Epithelial cell of proximal tubule (primary cell): Measurements from ENCODE around the gene KIF12. TPM values are rescaled to one million over a fixed set of nuclear protein-coding genes. Genes with fewer than 3 reads are reported as not detected.

ENCODE experiments used
- DNase-seq: peaks from one replicate; pipeline ENCODE4 v3.0.0-alpha.2; 2011; ENCODE audit warnings: low read depth
- H3K4me3 ChIP-seq: 2 replicates; pipeline ENCODE4 v1.5.1; 2011; ENCODE audit warnings: low read depth, mild to moderate bottlenecking, low read length
- total RNA-seq: library from RNA; depleted of rRNA; stranded (reverse); fragments of >200 nt; gene quantifications from 2 replicates; pipeline ENCODE4 v1.2.3, GENCODE V29; 2015
- TF ChIP-seq, protein P1 (sequence below): conservative IDR thresholded peaks from 2 replicates; pipeline ENCODE4 v1.5.1; 2012; ENCODE audit warnings: low read depth, mild to moderate bottlenecking, low read length

The KIF12 gene
- total RNA-seq, 1 donor from 2014 or later, result 39.3 TPM

DNA sequence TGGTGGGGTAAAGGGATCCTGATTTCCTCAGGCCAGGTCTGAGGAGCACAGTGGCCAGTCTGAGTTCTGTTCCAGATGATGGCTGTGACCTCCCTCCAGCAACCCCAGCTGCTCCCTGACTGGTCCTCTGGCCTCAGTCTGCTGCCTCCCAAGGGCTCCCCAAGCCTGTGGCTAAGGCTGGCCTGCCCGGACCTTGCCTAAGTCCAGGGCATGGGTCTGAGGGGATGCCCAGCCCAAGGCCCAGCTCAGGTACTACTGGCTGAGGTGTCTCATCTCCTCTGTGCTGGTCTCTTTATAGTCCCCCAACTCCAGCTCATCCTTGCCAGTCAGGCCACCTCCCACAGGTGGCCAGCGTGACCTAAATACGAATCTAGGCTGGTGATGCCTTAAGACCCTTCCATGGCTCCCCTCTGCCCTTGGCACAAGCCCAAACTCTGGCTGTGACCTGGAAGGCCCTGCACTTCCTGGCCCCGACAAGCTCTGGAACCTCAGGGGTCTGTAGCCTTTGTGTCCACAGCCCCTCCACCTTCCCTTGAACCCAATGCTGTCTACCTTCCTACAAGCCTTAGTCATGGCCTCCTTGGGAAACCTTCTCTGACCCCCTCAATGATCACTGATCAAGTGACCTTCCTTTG lies 9.8 kb downstream of the KIF12 start:
- DNase-seq, result no peak
- TF ChIP-seq, protein P1, sequence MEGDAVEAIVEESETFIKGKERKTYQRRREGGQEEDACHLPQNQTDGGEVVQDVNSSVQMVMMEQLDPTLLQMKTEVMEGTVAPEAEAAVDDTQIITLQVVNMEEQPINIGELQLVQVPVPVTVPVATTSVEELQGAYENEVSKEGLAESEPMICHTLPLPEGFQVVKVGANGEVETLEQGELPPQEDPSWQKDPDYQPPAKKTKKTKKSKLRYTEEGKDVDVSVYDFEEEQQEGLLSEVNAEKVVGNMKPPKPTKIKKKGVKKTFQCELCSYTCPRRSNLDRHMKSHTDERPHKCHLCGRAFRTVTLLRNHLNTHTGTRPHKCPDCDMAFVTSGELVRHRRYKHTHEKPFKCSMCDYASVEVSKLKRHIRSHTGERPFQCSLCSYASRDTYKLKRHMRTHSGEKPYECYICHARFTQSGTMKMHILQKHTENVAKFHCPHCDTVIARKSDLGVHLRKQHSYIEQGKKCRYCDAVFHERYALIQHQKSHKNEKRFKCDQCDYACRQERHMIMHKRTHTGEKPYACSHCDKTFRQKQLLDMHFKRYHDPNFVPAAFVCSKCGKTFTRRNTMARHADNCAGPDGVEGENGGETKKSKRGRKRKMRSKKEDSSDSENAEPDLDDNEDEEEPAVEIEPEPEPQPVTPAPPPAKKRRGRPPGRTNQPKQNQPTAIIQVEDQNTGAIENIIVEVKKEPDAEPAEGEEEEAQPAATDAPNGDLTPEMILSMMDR, result no peak
- H3K4me3 ChIP-seq, result no peak overlapping the region

DNA sequence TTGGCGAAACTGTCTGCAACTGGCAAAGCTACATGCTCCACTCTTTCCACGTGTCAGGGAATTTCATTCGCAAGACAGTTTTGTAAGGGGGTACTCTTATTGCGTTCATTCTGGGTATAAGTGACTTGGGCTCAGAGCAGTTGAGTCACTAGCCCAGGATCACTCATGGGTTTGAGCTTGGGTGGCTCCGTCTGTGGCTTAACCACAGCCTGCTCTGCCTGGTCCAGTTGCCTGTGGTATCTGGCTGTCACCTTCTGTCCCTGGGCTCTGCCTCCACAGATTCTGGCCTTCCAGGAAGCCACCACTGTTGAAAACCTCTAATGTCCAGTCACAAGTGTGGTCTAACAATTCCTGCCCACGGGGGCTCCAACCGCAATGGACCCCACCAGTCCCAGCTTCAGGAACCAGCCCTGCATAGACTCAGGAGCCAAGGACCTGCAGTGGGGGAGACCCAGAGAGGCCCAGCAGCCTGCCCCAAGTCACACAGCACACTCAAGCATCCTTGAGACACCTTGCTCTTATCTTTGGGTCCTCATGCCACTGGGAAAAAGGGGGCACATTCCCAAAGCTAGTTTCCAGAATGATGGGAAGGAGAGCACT lies 10.4 kb downstream of the KIF12 start:
- H3K4me3 ChIP-seq, result no peak overlapping the region
- DNase-seq, result no peak
- TF ChIP-seq, protein P1, result no peak

DNA sequence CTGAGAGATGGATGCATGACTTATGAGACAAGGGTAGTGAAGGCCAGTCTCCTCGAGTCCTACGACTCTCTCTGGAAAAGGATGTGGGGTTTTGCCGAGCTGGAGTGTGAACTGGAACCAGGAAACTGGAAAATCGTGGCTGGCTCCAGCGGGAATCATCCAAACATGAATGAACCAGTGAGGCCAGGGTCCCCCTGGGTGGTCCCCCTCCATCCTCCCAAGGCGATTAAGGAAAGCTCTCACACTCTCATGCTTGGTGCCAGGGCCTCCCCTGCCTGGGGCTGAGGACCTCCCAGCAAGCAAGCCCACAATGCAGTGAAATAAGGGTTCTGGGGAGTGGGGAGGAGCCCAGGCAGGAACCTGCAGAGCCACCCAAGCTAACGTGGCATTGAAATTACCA lies 11.4 kb downstream of the KIF12 start:
- DNase-seq, result no peak
- TF ChIP-seq, protein P1, result no peak
- no peak overlapping the region for H3K4me3 ChIP-seq

DNA sequence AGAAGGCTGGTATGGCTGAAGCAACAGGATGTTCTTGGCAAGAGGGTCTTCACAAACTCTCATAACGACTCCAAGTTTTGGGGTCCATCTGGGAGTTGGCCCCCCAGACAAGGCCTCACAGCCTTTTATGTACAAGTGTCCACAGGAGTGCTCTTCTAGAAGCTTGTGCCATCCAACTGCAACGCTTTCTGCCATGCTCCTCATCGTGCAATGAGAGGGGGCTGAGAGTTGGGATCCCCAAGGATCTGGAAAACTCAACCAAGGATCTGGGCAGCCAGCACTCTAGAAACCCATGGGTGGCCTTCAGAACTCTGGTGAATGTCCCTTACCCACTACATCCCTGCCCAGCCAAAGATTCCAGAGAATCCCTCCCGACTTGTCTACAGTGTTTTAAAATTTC lies 12.5 kb downstream of the KIF12 start:
- H3K4me3 ChIP-seq, result no peak overlapping the region
- DNase-seq, result no peak
- TF ChIP-seq, protein P1, result no peak

DNA sequence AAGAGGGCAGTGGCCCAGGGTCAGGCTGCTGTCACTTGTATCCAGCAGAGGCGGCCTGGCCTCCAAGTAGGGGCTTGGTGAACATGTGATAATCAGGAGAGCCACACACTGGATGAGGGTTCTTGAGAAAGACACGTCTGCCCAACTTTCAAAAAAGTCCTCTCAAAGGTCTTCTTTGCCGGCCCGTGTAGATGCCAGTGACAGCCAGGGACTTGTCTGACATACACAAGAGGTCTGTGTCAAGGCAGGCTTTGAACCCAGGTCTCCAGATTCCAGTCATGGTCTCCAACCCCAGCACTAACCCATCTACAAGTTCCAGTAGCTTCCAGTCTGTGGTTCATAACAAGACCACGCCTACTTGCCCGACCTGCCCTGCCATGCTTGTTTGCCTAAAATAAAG lies 13.1 kb downstream of the KIF12 start:
- no peak overlapping the region for H3K4me3 ChIP-seq
- DNase-seq, result no peak

DNA sequence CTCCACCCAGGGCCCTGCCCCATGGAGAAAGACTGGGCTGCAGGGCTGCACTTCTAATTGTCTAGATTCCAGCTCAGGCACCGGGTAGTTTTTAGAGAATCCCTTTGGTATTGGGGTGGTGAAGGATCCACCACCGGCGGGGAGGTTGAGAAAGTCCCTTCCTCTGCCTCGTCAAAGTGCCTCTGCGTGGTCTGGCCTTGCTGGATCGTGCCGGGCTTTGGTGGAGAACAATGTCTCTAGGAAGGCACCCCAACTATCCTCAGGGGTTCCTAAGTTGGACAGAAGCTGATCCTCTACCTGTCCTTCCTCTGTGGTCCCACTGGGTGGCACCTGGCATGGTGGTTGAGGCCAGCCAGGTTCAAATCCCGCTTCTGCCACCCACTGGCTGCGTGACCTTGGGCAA lies 13.7 kb downstream of the KIF12 start:
- TF ChIP-seq, protein P1, result no peak
- DNase-seq, result no peak

More for the DNA sequence above, 13.1 kb downstream of the KIF12 start:
- TF ChIP-seq, protein P1, result no peak

More for the DNA sequence above, 13.7 kb downstream of the KIF12 start:
- H3K4me3 ChIP-seq, result no peak overlapping the region
